Tibial nerve (tissue), 4 donors: Measurements from ENCODE around the gene EFNB2. TPM values are rescaled to one million over a fixed set of nuclear protein-coding genes. Genes with fewer than 3 reads are reported as not detected.
A peak's percentile ranks its signal among the peaks of the same experiment; 100 is the strongest.

Experiments
- DNase-seq, 2 donors: peaks; one replicate each; pipeline ENCODE4 v3.0.0-alpha.2; 2019; ENCODE audit warnings: low spot score in 2 of 2
- H3K27ac ChIP-seq, 4 donors: fragments of 200-600 bp; sonication (generic) in 3 of 4; one replicate each; pipeline ENCODE4 v1.5.1; 2017 to 2019; ENCODE audit warnings: mild to moderate bottlenecking in 1 of 4
- H3K27me3 ChIP-seq, 2 donors: fragments of 200-600 bp; sonication (generic) in 1 of 2; one replicate each; pipeline versions ENCODE4 v1.5.1 to v1.6.0; 2017 to 2019
- H3K36me3 ChIP-seq, 3 donors: fragments of 200-600 bp; sonication (generic); one replicate each; pipeline ENCODE4 v1.5.1; 2018 to 2019
- H3K4me1 ChIP-seq, 4 donors: fragments of 200-600 bp; sonication (generic) in 3 of 4; one replicate each; pipeline ENCODE4 v1.5.1; 2017 to 2019
- H3K4me3 ChIP-seq, 4 donors: fragments of 200-600 bp; sonication (generic) in 3 of 4; one replicate each; pipeline ENCODE4 v1.5.1; 2017 to 2019; ENCODE audit warnings: mild to moderate bottlenecking in 1 of 4, moderate library complexity in 1 of 4
- H3K9me3 ChIP-seq, 4 donors: fragments of 200-600 bp; sonication (generic) in 3 of 4; one replicate each; pipeline ENCODE4 v1.5.1; 2017 to 2019
- CTCF ChIP-seq, 5 experiments: fragments of 200-600 bp in 3 of 5; fragments of 450-650 bp in 2 of 5; sonication (generic) in 3 of 5; IDR thresholded peaks; one replicate each; pipeline ENCODE4 v1.5.1; 2016 to 2019; ENCODE audit warnings: antibody characterized with exemption in 5 of 5, mild to moderate bottlenecking in 3 of 5, moderate library complexity in 2 of 5
- EP300 ChIP-seq, 2 donors: sonication (generic); formaldehyde crosslinking; IDR thresholded peaks; one replicate each; pipeline ENCODE4 v1.6.1; 2017; ENCODE audit warnings: antibody characterized with exemption in 2 of 2, mild to moderate bottlenecking in 1 of 2
- POLR2A ChIP-seq, 2 donors: fragments of 450-650 bp; IDR thresholded peaks; one replicate each; pipeline ENCODE4 v1.6.1; 2017; ENCODE audit warnings: antibody characterized with exemption in 2 of 2, mild to moderate bottlenecking in 2 of 2, moderate library complexity in 2 of 2
- WGBS, 2 donors: methylation state at CpG; one replicate each; pipeline ENCODE4 v1.1.5; 2018; 5-methylcytosine and 5-hydroxymethylcytosine counted together
- total RNA-seq, 4 donors: library from RNA; depleted of rRNA; stranded (reverse); fragments of >200 nt; gene quantifications; one replicate each; pipeline ENCODE4 v1.1.0, GENCODE V29; 2016

EFNB2 gene
- total RNA-seq, 4 donors from 2014 or later, result 12.6 to 20.8 (median 18.3) TPM

- Histone ChIP-seq H3K4me1 (peaks cover 0 to 15% (median 3%) of the 10 kb centered on the region in 4 donors), H3K9me3 (no peaks in the 10 kb centered on the region), H3K36me3 (no peaks in the 10 kb centered on the region), H3K4me3 (no peak overlapping the region), H3K27ac (no peak overlapping the region), H3K27me3 (no peaks in the 10 kb centered on the region)
- TF ChIP-seq CTCF (IDR thresholded peaks at IDR 0.05) (no peak), POLR2A (IDR thresholded peaks at IDR 0.05) (no peak), EP300 (IDR thresholded peaks at IDR 0.05) (no peak)
- DNase-seq, result no peak
- 90 to 91% methylated on average over 9 of the region's 9 CpGs for WGBS, 2 donors
Measured at GRCh38 chr13:106473154-106473553, 62.3 kb downstream of the EFNB2 start.

- no peaks in the 10 kb centered on the region for H3K36me3 ChIP-seq
- peaks cover 0 to 17% (median 3%) of the 10 kb centered on the region in 4 donors for H3K4me1 ChIP-seq
- no peak for DNase-seq
- no peak overlapping the region for H3K27ac ChIP-seq
- WGBS, 2 donors, result 86 to 93% methylated on average over 4 of the region's 4 CpGs
- no peaks in the 10 kb centered on the region for H3K9me3 ChIP-seq
- H3K27me3 ChIP-seq, result no peaks in the 10 kb centered on the region
- H3K4me3 ChIP-seq, result no peak overlapping the region
- TF ChIP-seq POLR2A (IDR thresholded peaks at IDR 0.05), result no peak
- TF ChIP-seq CTCF (IDR thresholded peaks at IDR 0.05), result no peak
- TF ChIP-seq EP300 (IDR thresholded peaks at IDR 0.05), result no peak
Measured at GRCh38 chr13:106472621-106473020, 62.8 kb downstream of the EFNB2 start.

- peaks cover 0 to 17% (median 3%) of the 10 kb centered on the region in 4 donors for H3K4me1 ChIP-seq
- TF ChIP-seq EP300 (IDR thresholded peaks at IDR 0.05), result no peak
- no peak for TF ChIP-seq CTCF (IDR thresholded peaks at IDR 0.05)
- no peak for DNase-seq
- H3K36me3 ChIP-seq, result no peaks in the 10 kb centered on the region
- WGBS, 2 donors, result 36 to 42% methylated on average over 16 of the region's 16 CpGs
- no peaks in the 10 kb centered on the region for H3K9me3 ChIP-seq
- H3K27ac ChIP-seq, result no peak overlapping the region
- H3K27me3 ChIP-seq, result no peaks in the 10 kb centered on the region
- H3K4me3 ChIP-seq, result peak overlapping the region in 2 of 4 donors; percentile 7 to 8
Measured at GRCh38 chr13:106471957-106472543, 63.4 kb downstream of the EFNB2 start.

GRCh38 chr13:106470576-106470975, 64.9 kb downstream of the EFNB2 start:
- Histone ChIP-seq H3K36me3 (no peaks in the 10 kb centered on the region), H3K27me3 (no peaks in the 10 kb centered on the region), H3K9me3 (no peaks in the 10 kb centered on the region), H3K4me1 (peaks cover 0 to 17% (median 3%) of the 10 kb centered on the region in 4 donors), H3K4me3 (no peak overlapping the region), H3K27ac (no peak overlapping the region)
- no peak for TF ChIP-seq EP300 (IDR thresholded peaks at IDR 0.05)
- 93% methylated on average over 7 of the region's 7 CpGs for WGBS, 2 donors
- no peak for DNase-seq

GRCh38 chr13:106468744-106469590, 66.5 kb downstream of the EFNB2 start:
- H3K4me3 ChIP-seq, result no peak overlapping the region
- no peaks in the 10 kb centered on the region for H3K36me3 ChIP-seq
- WGBS, 2 donors, result 87 to 90% methylated on average over 20 of the region's 20 CpGs
- H3K4me1 ChIP-seq, result peaks cover 0 to 17% (median 3%) of the 10 kb centered on the region in 4 donors
- no peak overlapping the region for H3K27ac ChIP-seq
- H3K27me3 ChIP-seq, result no peaks in the 10 kb centered on the region
- no peak for DNase-seq
- no peak for TF ChIP-seq POLR2A (IDR thresholded peaks at IDR 0.05)
- no peak for TF ChIP-seq EP300 (IDR thresholded peaks at IDR 0.05)
- TF ChIP-seq CTCF (IDR thresholded peaks at IDR 0.05), result no peak
- H3K9me3 ChIP-seq, result no peaks in the 10 kb centered on the region
